Testis (tissue), 2 donors: ENCODE measurements around the gene EFCAB11.

Experiments used
- CTCF ChIP-seq, 3 experiments: fragments of 450-650 bp in 2 of 3; fragments of 200-600 bp in 1 of 3; sonication (generic) in 1 of 3; IDR thresholded peaks; one replicate each; pipeline ENCODE4 v1.5.1; 2016 to 2019; ENCODE audit warnings: antibody characterized with exemption in 3 of 3, mild to moderate bottlenecking in 2 of 3, moderate library complexity in 1 of 3
- POLR2A ChIP-seq: fragments of 450-650 bp; IDR thresholded peaks from one replicate; pipeline ENCODE4 v1.6.1; 2017; ENCODE audit warnings: antibody characterized with exemption, mild to moderate bottlenecking, moderate library complexity

- TF ChIP-seq CTCF (IDR thresholded peaks at IDR 0.05): no peak
- no peak for TF ChIP-seq POLR2A
Measured at GRCh38 chr14:89922031-89922907, 32.3 kb downstream of the EFCAB11 start.
